B cell (primary cell): Measurements from ENCODE around the gene TMOD2. TPM values are rescaled to one million over a fixed set of nuclear protein-coding genes. Genes with fewer than 3 reads are reported as not detected.

Experiments
- ATAC-seq: fragments of 200-7000 bp; cut with Tn5 transposase; one replicate; pipeline ENCODE4 v1.10.0; 2021; ENCODE audit warnings: low read depth, mild to moderate bottlenecking, moderate number of reproducible peaks, moderate library complexity
- CTCF ChIA-PET: fragments of 350-600 bp; sonication (Branson Sonifier 250); formaldehyde crosslinking; loops from one replicate; lab custom pipeline; 2021; ENCODE audit warnings: antibody characterized with exemption, inconsistent platforms; lab: Charles Lee
- POLR2A ChIA-PET: fragments of 350-600 bp; sonication (Branson Sonifier 250); formaldehyde crosslinking; loops from one replicate; lab custom pipeline; 2021; ENCODE audit warnings: antibody characterized with exemption; lab: Charles Lee
- DNase-seq: peaks from one replicate; pipeline ENCODE4 v3.0.0; 2013
- H2AFZ ChIP-seq: 2 replicates; pipeline ENCODE4 v1.6.1; 2012; ENCODE audit warnings: mild to moderate bottlenecking, low read depth, low read length; ENCODE audit not compliant: insufficient read depth, poor library complexity, severe bottlenecking
- H3K27ac ChIP-seq, 2 donors: 1 replicate in 1 of 2; 2 replicates in 1 of 2; pipeline ENCODE4 v1.5.1; 2012 to 2013; ENCODE audit warnings: low read length in 2 of 2, mild to moderate bottlenecking in 2 of 2, moderate library complexity in 1 of 2
- H3K27me3 ChIP-seq, 4 experiments: fragments of 200-600 bp in 1 of 4; sonication (generic) in 1 of 4; replicated peaks in 1 of 4; 1 replicate in 2 of 4; 2 replicates in 2 of 4; pipeline versions ENCODE4 v1.6.1 to v1.7.0; 2013 to 2016; ENCODE audit warnings: low read length in 3 of 4, mild to moderate bottlenecking in 2 of 4, mixed read lengths in 1 of 4, moderate library complexity in 1 of 4; ENCODE audit not compliant: insufficient read depth in 4 of 4, control insufficient read depth in 3 of 4; ENCODE audit errors: control extremely low read depth in 1 of 4
- H3K36me3 ChIP-seq, 2 experiments: replicated peaks in 1 of 2; 1 replicate in 1 of 2; 2 replicates in 1 of 2; pipeline versions ENCODE4 v1.6.1 to v1.7.1; 2013; ENCODE audit warnings: low read length in 1 of 2; ENCODE audit not compliant: insufficient read depth in 2 of 2, control insufficient read depth in 1 of 2; ENCODE audit errors: control extremely low read depth in 1 of 2, extremely low read depth in 1 of 2
- H3K4me1 ChIP-seq, 2 donors: fragments of 200-600 bp in 1 of 2; sonication (generic) in 1 of 2; 1 replicate in 1 of 2; 2 replicates in 1 of 2; pipeline versions ENCODE4 v1.5.1 to v1.6.1; 2013 to 2017; ENCODE audit warnings: low read length in 2 of 2; ENCODE audit not compliant: control insufficient read depth in 2 of 2, insufficient read depth in 2 of 2
- H3K4me2 ChIP-seq: replicated peaks from 2 replicates; pipeline ENCODE3; 2012; ENCODE audit warnings: mild to moderate bottlenecking, low read depth, low read length; ENCODE audit not compliant: poor library complexity, severe bottlenecking
- H3K4me3 ChIP-seq, 5 experiments: fragments of 200-600 bp in 1 of 5; sonication (generic) in 1 of 5; 1 replicate in 3 of 5; 2 replicates in 2 of 5; pipeline versions ENCODE4 v1.5.1 to v1.7.0; 2011 to 2016; ENCODE audit warnings: low read length in 4 of 5, mild to moderate bottlenecking in 4 of 5, low read depth in 2 of 5, control low read depth in 1 of 5, moderate library complexity in 1 of 5; ENCODE audit not compliant: insufficient read depth in 1 of 5; ENCODE audit errors: control extremely low read depth in 1 of 5, extremely low read depth in 1 of 5
- H3K79me2 ChIP-seq: fragments of 200-600 bp; sonication (generic); one replicate; pipeline ENCODE4 v1.6.0; 2016; ENCODE audit warnings: low read length; ENCODE audit not compliant: control insufficient read depth, insufficient read depth
- H3K9ac ChIP-seq: fragments of 200-600 bp; sonication (generic); 2 replicates; pipeline ENCODE4 v1.6.1; 2017; ENCODE audit warnings: mild to moderate bottlenecking, low read length, moderate library complexity
- H3K9me3 ChIP-seq, 3 donors: one replicate each; pipeline versions ENCODE4 v1.6.1 to v1.7.1; 2013; ENCODE audit warnings: low read length in 2 of 3; ENCODE audit not compliant: control insufficient read depth in 2 of 3, insufficient read depth in 1 of 3; ENCODE audit errors: control extremely low read depth in 1 of 3
- H4K20me1 ChIP-seq: 2 replicates; pipeline ENCODE4 v1.6.0; 2012; ENCODE audit warnings: mild to moderate bottlenecking, low read length; ENCODE audit not compliant: insufficient read depth, control insufficient read depth, poor library complexity, severe bottlenecking
- H3K27ac Mint-ChIP-seq: one replicate; pipeline ENCODE4 v1.8.0; 2021; ENCODE audit warnings: mixed read lengths
- H3K27me3 Mint-ChIP-seq: one replicate; pipeline ENCODE4 v1.8.0; 2021; ENCODE audit warnings: mixed read lengths
- H3K4me1 Mint-ChIP-seq: one replicate; pipeline ENCODE4 v1.8.0; 2021; ENCODE audit warnings: mixed read lengths
- H3K4me3 Mint-ChIP-seq: one replicate; pipeline ENCODE4 v1.8.0; 2021; ENCODE audit warnings: mixed read lengths
- H3K9me3 Mint-ChIP-seq: one replicate; pipeline ENCODE4 v1.8.0; 2022; ENCODE audit warnings: mixed read lengths; ENCODE audit not compliant: insufficient read depth
- EZH2 ChIP-seq: IDR thresholded peaks from 2 replicates; pipeline ENCODE4 v1.6.1; 2012; ENCODE audit warnings: borderline replicate concordance, low read depth, mild to moderate bottlenecking, moderate library complexity, low read length; ENCODE audit not compliant: insufficient read depth, poor library complexity, severe bottlenecking
- WGBS: methylation state at CpG from one replicate; pipeline ENCODE4 v1.1.5; 2013; ENCODE audit warnings: missing lambda C conversion rate; ENCODE audit not compliant: insufficient coverage; 5-methylcytosine and 5-hydroxymethylcytosine counted together
- intact Hi-C: fragments of 100-400 bp; cut with micrococcal nuclease; formaldehyde crosslinking; loops from one replicate; pipeline ENCODE4 v1.10.0; 2022
- polyA plus RNA-seq: library from polyadenylated mRNA; depleted of rRNA; stranded (reverse); fragments of >200 nt; gene quantifications from 2 replicates; pipeline ENCODE4 v1.2.3, GENCODE V29; 2012
- total RNA-seq, 2 donors: library from RNA; stranded (reverse); fragments of 120-200 nt in 1 of 2; gene quantifications; 1 replicate in 1 of 2; 2 replicates in 1 of 2; pipeline versions ENCODE4 v1.2.3 to v1.2.4, GENCODE V29; 2013 to 2022
- TF ChIP-seq, protein P1 (sequence below): fragments of 200-600 bp; IDR thresholded peaks from one replicate; pipeline ENCODE4 v1.8.0; 2022; ENCODE audit warnings: antibody characterized with exemption, mild to moderate bottlenecking

Gene TMOD2
- total and polyA plus RNA-seq, 2 donors (not counting 1 experiment from before 2014, with no cell fraction given): 5.7 to 25.9 TPM

DNA sequence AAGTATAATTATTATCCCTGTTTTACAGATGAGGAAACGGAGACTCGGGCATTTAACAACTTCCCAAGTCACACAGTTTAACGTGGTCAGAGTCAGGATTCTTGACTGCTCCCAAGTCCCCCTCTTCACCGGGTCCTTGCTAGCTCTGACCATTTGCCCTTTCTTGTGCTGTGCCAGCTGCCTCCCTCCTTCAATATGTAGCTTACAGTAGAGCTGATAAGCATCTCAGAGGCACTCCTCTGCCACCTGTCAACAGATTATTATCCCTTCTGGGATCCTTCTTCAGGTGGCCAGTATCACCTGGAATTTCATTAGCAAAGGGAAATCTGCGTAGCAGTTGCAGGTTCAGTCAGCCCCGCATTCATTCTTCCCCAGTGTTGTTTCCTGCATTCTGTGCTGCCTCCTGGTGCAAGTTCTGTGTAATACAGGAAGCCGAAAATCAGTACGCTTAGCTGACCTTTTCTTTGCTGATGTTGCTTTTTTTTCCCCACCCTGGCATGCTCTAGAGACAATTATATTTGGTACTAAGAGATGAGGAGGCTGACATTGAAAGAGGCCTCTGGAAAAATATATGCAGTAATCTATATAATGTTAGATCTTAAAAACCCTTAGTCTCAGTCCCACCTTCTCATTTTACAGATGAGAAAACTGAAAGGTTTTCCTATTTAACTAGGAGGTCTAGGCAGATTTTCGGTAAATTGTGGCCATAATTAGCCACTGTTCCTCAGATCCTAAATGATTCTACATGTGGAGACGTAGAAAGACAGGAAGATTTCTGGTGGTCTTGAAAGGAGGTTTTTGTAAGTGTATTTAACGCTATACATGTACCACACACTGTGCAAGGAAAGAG lies 24.8 kb downstream of the TMOD2 start:
- no peaks in the 10 kb centered on the region for H3K9me3 Mint-ChIP-seq
- Histone ChIP-seq H3K27me3 (no peaks in the 10 kb centered on the region), H3K4me1 (peaks cover 0 to 4% of the 10 kb centered on the region in 2 donors), H4K20me1 (peaks cover 7% of the 10 kb centered on the region), H3K4me2 (no peak overlapping the region), H3K4me3 (no peak overlapping the region), H2AFZ (no peak overlapping the region), H3K27ac (no peak overlapping the region), H3K9ac (no peak overlapping the region), H3K36me3 (peaks cover 0 to 19% of the 10 kb centered on the region in 2 experiments), H3K79me2 (no peaks in the 10 kb centered on the region), H3K9me3 (no peaks in the 10 kb centered on the region)
- POLR2A ChIA-PET: interaction anchor here (1.8 to 2.3 kb wide), 2 partner anchors 39 to 126 kb away, joined by 5 to 16 read pairs; partner anchors contain the start of gene LYSMD2
- CTCF ChIA-PET: interaction anchor here (0.8 to 15.9 kb wide), 49 partner anchors 9 to 614 kb away, joined by 3 to 728 read pairs (median 6); partner anchors contain the start of genes DMXL2, LYSMD2 and SCG3
- no peak overlapping the region for H3K27ac Mint-ChIP-seq
- DNase-seq: peak; percentile 72
- H3K27me3 Mint-ChIP-seq: no peaks in the 10 kb centered on the region
- intact Hi-C loops: loop anchor here (1.0 kb wide), 2 partner anchors 45 to 126 kb away; no protein-coding TSS in a partner anchor
- H3K4me3 Mint-ChIP-seq: no peak overlapping the region
- H3K4me1 Mint-ChIP-seq: peaks cover 10% of the 10 kb centered on the region
- peak; percentile 86 for ATAC-seq
- TF ChIP-seq EZH2: no peak
- TF ChIP-seq, protein P1, sequence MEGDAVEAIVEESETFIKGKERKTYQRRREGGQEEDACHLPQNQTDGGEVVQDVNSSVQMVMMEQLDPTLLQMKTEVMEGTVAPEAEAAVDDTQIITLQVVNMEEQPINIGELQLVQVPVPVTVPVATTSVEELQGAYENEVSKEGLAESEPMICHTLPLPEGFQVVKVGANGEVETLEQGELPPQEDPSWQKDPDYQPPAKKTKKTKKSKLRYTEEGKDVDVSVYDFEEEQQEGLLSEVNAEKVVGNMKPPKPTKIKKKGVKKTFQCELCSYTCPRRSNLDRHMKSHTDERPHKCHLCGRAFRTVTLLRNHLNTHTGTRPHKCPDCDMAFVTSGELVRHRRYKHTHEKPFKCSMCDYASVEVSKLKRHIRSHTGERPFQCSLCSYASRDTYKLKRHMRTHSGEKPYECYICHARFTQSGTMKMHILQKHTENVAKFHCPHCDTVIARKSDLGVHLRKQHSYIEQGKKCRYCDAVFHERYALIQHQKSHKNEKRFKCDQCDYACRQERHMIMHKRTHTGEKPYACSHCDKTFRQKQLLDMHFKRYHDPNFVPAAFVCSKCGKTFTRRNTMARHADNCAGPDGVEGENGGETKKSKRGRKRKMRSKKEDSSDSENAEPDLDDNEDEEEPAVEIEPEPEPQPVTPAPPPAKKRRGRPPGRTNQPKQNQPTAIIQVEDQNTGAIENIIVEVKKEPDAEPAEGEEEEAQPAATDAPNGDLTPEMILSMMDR: peak; percentile 77
- 56% methylated on average over 5 of the region's 11 CpGs for WGBS
